ENCODE measurements around the gene PSAT1.

DNA sequence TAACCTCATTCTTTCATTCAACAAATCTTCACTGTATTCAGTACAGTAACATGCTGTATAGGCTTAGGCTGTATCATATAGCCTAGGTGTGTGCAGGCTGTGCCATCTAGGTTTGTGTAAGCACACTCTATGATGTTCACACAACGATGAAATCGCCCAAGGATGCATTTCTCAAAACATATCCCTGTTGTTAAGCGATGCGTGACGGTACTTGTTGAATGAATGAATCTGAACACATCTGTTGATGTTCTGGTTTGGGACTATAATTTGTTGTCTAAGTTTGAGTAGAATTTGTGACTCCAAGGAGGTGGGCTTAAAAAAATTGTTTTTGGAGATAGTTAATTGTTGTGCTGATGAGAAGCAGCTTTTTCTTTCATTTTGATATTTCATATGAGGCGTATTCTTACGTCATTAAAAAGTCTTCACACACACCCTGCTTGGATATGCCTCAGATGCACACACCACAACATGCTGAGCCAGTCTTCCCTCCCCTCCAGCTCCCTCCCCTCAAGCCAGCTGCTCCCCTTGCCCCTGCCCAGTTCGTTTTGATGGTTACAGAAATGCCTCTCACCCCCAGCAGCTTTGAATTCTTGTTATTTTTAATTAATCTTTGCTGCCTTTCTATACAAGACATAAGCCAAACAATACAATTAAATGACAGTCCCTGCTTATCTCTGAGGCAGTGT is 5.5 kb upstream of the PSAT1 start:
- TF ChIP-seq, protein P1, sequence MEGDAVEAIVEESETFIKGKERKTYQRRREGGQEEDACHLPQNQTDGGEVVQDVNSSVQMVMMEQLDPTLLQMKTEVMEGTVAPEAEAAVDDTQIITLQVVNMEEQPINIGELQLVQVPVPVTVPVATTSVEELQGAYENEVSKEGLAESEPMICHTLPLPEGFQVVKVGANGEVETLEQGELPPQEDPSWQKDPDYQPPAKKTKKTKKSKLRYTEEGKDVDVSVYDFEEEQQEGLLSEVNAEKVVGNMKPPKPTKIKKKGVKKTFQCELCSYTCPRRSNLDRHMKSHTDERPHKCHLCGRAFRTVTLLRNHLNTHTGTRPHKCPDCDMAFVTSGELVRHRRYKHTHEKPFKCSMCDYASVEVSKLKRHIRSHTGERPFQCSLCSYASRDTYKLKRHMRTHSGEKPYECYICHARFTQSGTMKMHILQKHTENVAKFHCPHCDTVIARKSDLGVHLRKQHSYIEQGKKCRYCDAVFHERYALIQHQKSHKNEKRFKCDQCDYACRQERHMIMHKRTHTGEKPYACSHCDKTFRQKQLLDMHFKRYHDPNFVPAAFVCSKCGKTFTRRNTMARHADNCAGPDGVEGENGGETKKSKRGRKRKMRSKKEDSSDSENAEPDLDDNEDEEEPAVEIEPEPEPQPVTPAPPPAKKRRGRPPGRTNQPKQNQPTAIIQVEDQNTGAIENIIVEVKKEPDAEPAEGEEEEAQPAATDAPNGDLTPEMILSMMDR (conservative IDR thresholded peaks at IDR 0.05; ENCODE audit: low read depth in 2 of 2), result no peak
- TF ChIP-seq POLR2AphosphoS5 (IDR thresholded peaks at IDR 0.05; ENCODE audit: low read depth) (no peak), EZH2 (IDR thresholded peaks at IDR 0.05; ENCODE audit: low read depth, unreplicated experiment) (no peak), EZH2phosphoT487 (IDR thresholded peaks at IDR 0.05; ENCODE audit: unreplicated experiment) (no peak), JUNB (IDR thresholded peaks at IDR 0.05; ENCODE audit: unreplicated experiment) (no peak), CREB1 (CRISPR knock-in tag; IDR thresholded peaks at IDR 0.05; ENCODE audit: low read depth) (no peak)
- TF ChIP-seq, protein P2, sequence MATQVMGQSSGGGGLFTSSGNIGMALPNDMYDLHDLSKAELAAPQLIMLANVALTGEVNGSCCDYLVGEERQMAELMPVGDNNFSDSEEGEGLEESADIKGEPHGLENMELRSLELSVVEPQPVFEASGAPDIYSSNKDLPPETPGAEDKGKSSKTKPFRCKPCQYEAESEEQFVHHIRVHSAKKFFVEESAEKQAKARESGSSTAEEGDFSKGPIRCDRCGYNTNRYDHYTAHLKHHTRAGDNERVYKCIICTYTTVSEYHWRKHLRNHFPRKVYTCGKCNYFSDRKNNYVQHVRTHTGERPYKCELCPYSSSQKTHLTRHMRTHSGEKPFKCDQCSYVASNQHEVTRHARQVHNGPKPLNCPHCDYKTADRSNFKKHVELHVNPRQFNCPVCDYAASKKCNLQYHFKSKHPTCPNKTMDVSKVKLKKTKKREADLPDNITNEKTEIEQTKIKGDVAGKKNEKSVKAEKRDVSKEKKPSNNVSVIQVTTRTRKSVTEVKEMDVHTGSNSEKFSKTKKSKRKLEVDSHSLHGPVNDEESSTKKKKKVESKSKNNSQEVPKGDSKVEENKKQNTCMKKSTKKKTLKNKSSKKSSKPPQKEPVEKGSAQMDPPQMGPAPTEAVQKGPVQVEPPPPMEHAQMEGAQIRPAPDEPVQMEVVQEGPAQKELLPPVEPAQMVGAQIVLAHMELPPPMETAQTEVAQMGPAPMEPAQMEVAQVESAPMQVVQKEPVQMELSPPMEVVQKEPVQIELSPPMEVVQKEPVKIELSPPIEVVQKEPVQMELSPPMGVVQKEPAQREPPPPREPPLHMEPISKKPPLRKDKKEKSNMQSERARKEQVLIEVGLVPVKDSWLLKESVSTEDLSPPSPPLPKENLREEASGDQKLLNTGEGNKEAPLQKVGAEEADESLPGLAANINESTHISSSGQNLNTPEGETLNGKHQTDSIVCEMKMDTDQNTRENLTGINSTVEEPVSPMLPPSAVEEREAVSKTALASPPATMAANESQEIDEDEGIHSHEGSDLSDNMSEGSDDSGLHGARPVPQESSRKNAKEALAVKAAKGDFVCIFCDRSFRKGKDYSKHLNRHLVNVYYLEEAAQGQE (IDR thresholded peaks at IDR 0.05; ENCODE audit: unreplicated experiment), result no peak
- TF ChIP-seq, protein P3, sequence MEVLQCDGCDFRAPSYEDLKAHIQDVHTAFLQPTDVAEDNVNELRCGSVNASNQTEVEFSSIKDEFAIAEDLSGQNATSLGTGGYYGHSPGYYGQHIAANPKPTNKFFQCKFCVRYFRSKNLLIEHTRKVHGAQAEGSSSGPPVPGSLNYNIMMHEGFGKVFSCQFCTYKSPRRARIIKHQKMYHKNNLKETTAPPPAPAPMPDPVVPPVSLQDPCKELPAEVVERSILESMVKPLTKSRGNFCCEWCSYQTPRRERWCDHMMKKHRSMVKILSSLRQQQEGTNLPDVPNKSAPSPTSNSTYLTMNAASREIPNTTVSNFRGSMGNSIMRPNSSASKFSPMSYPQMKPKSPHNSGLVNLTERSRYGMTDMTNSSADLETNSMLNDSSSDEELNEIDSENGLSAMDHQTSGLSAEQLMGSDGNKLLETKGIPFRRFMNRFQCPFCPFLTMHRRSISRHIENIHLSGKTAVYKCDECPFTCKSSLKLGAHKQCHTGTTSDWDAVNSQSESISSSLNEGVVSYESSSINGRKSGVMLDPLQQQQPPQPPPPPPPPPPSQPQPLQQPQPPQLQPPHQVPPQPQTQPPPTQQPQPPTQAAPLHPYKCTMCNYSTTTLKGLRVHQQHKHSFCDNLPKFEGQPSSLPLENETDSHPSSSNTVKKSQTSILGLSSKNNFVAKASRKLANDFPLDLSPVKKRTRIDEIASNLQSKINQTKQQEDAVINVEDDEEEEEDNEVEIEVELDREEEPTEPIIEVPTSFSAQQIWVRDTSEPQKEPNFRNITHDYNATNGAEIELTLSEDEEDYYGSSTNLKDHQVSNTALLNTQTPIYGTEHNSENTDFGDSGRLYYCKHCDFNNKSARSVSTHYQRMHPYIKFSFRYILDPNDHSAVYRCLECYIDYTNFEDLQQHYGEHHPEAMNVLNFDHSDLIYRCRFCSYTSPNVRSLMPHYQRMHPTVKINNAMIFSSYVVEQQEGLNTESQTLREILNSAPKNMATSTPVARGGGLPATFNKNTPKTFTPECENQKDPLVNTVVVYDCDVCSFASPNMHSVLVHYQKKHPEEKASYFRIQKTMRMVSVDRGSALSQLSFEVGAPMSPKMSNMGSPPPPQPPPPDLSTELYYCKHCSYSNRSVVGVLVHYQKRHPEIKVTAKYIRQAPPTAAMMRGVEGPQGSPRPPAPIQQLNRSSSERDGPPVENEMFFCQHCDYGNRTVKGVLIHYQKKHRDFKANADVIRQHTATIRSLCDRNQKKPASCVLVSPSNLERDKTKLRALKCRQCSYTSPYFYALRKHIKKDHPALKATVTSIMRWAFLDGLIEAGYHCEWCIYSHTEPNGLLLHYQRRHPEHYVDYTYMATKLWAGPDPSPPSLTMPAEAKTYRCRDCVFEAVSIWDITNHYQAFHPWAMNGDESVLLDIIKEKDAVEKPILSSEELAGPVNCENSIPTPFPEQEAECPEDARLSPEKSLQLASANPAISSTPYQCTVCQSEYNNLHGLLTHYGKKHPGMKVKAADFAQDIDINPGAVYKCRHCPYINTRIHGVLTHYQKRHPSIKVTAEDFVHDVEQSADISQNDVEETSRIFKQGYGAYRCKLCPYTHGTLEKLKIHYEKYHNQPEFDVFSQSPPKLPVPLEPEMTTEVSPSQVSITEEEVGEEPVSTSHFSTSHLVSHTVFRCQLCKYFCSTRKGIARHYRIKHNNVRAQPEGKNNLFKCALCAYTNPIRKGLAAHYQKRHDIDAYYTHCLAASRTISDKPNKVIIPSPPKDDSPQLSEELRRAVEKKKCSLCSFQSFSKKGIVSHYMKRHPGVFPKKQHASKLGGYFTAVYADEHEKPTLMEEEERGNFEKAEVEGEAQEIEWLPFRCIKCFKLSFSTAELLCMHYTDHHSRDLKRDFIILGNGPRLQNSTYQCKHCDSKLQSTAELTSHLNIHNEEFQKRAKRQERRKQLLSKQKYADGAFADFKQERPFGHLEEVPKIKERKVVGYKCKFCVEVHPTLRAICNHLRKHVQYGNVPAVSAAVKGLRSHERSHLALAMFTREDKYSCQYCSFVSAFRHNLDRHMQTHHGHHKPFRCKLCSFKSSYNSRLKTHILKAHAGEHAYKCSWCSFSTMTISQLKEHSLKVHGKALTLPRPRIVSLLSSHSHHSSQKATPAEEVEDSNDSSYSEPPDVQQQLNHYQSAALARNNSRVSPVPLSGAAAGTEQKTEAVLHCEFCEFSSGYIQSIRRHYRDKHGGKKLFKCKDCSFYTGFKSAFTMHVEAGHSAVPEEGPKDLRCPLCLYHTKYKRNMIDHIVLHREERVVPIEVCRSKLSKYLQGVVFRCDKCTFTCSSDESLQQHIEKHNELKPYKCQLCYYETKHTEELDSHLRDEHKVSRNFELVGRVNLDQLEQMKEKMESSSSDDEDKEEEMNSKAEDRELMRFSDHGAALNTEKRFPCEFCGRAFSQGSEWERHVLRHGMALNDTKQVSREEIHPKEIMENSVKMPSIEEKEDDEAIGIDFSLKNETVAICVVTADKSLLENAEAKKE (CRISPR knock-in tag; IDR thresholded peaks at IDR 0.05), result no peak
- TF ChIP-seq, protein P4, sequence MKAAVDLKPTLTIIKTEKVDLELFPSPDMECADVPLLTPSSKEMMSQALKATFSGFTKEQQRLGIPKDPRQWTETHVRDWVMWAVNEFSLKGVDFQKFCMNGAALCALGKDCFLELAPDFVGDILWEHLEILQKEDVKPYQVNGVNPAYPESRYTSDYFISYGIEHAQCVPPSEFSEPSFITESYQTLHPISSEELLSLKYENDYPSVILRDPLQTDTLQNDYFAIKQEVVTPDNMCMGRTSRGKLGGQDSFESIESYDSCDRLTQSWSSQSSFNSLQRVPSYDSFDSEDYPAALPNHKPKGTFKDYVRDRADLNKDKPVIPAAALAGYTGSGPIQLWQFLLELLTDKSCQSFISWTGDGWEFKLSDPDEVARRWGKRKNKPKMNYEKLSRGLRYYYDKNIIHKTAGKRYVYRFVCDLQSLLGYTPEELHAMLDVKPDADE (IDR thresholded peaks at IDR 0.05), result no peak
